Stimulated activated memory B cell treated with anti-CD40 and anti-IgM and Interleukin-4, amounts not matched to agents 10 μg/mL and 1 μg/mL and 100 μg/mL, for 72 hours (primary cell): ENCODE measurements around the gene SERPINA12.

Experiments
- ATAC-seq: fragments of 150-1000 bp; cut with Tn5 transposase; 2 replicates; pipeline ENCODE4 v1.10.0; 2021
- H3K27ac Mint-ChIP-seq: one replicate; pipeline ENCODE4 v1.8.0; 2022; ENCODE audit warnings: mild to moderate bottlenecking, mixed read lengths
- H3K27me3 Mint-ChIP-seq: one replicate; pipeline ENCODE4 v1.8.0; 2022; ENCODE audit warnings: mixed read lengths
- H3K36me3 Mint-ChIP-seq: one replicate; pipeline ENCODE4 v1.8.0; 2022; ENCODE audit warnings: mixed read lengths
- H3K4me1 Mint-ChIP-seq: one replicate; pipeline ENCODE4 v1.8.0; 2022; ENCODE audit warnings: mixed read lengths
- H3K4me3 Mint-ChIP-seq: one replicate; pipeline ENCODE4 v1.8.0; 2022; ENCODE audit warnings: mild to moderate bottlenecking, moderate library complexity, mixed read lengths
- H3K9me3 Mint-ChIP-seq: one replicate; pipeline ENCODE4 v1.8.0; 2022; ENCODE audit warnings: mixed read lengths

The SERPINA12 gene

GRCh38 chr14:94467728-94468520 is 41.3 kb downstream of the SERPINA12 start:
- Mint-ChIP-seq H3K27ac (no peak overlapping the region), H3K27me3 (peaks cover 14% of the 10 kb centered on the region), H3K36me3 (no peaks in the 10 kb centered on the region), H3K4me3 (no peak overlapping the region), H3K4me1 (no peaks in the 10 kb centered on the region), H3K9me3 (peaks cover 13% of the 10 kb centered on the region)
- ATAC-seq: no peak

GRCh38 chr14:94466706-94467370 is 42.4 kb downstream of the SERPINA12 start:
- H3K4me3 Mint-ChIP-seq: no peak overlapping the region
- no peak overlapping the region for H3K27ac Mint-ChIP-seq
- peaks cover 13% of the 10 kb centered on the region for H3K9me3 Mint-ChIP-seq
- H3K36me3 Mint-ChIP-seq: no peaks in the 10 kb centered on the region
- ATAC-seq: no peak
- no peaks in the 10 kb centered on the region for H3K4me1 Mint-ChIP-seq
- peaks cover 10% of the 10 kb centered on the region for H3K27me3 Mint-ChIP-seq

- ATAC-seq: no peak
- H3K4me1 Mint-ChIP-seq: no peaks in the 10 kb centered on the region
- no peaks in the 10 kb centered on the region for H3K36me3 Mint-ChIP-seq
- H3K27me3 Mint-ChIP-seq: peaks cover 17% of the 10 kb centered on the region
- no peak overlapping the region for H3K27ac Mint-ChIP-seq
- H3K4me3 Mint-ChIP-seq: no peak overlapping the region
- peaks cover 13% of the 10 kb centered on the region for H3K9me3 Mint-ChIP-seq
Measured at GRCh38 chr14:94465042-94465441, 44.2 kb downstream of the SERPINA12 start.

DNA sequence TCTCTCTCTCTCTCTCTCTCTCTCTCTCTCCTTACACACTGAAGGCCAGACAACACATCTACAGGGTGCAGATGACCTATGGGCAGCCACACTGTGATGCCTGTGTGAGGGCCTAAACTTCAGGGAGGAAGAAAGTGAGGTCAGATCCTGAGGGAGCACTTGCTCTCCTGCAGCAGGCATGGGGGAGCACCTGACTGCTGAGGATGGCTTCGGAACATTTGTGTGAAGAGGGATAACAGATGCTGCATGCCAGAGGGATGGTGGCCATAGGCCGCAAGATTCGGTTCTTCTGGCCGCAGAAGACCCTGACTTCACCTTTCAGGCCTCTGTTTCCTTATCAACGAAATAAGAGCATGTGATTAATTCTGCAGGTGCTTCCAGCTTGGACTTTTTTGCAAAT is 45.0 kb downstream of the SERPINA12 start:
- Mint-ChIP-seq H3K9me3 (peaks cover 13% of the 10 kb centered on the region), H3K27ac (no peak overlapping the region), H3K4me3 (no peak overlapping the region), H3K27me3 (peaks cover 17% of the 10 kb centered on the region), H3K4me1 (no peaks in the 10 kb centered on the region), H3K36me3 (no peaks in the 10 kb centered on the region)
- no peak for ATAC-seq

DNA sequence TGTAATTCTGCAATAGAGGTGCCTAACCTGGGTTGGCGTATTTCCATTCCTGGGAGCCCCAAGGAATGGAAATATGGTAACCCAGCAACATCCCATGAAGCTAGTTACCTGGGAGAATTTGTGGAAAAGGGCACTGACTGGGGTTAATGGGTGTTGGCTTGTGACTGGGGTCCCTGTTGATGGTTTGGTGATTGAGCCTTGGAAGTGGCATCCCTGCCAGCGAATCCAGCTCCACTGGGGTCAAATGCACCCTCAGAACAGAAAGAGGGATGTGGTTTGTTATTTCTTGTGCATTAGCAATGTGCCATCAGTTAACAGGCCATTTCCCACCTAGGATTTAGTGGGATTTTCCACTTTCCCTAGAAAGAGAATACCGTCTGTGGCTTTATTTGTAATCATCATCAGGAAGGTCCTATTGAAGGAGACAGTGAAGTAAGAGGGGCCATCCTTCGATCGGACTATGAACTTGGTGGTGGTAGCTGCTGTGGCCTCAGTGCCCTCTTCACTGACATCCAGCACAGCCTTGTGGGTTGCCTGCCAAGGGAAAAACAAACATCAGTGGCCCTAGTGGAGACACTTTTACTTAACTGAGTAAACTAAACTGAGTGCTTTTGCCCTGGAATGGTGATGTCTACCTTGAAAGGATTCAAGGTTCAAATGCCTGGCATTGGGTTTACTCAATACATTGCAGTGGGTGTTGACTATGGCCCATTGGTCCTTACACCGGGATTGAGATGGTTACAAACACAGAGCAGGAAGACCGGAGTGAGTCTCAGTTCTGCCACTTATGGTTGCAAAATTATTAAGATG is 46.3 kb downstream of the SERPINA12 start:
- H3K4me3 Mint-ChIP-seq: no peak overlapping the region
- H3K4me1 Mint-ChIP-seq: no peaks in the 10 kb centered on the region
- H3K9me3 Mint-ChIP-seq: peaks cover 11% of the 10 kb centered on the region
- no peaks in the 10 kb centered on the region for H3K36me3 Mint-ChIP-seq
- H3K27ac Mint-ChIP-seq: no peak overlapping the region
- ATAC-seq: no peak
- peaks cover 17% of the 10 kb centered on the region for H3K27me3 Mint-ChIP-seq

GRCh38 chr14:94462219-94462551 is 47.1 kb downstream of the SERPINA12 start:
- no peaks in the 10 kb centered on the region for H3K4me1 Mint-ChIP-seq
- no peak for ATAC-seq
- H3K27ac Mint-ChIP-seq: no peak overlapping the region
- H3K4me3 Mint-ChIP-seq: no peak overlapping the region
- H3K36me3 Mint-ChIP-seq: no peaks in the 10 kb centered on the region
- peaks cover 17% of the 10 kb centered on the region for H3K27me3 Mint-ChIP-seq
- peaks cover 14% of the 10 kb centered on the region for H3K9me3 Mint-ChIP-seq

- Mint-ChIP-seq H3K27ac (no peak overlapping the region), H3K36me3 (no peaks in the 10 kb centered on the region), H3K27me3 (peaks cover 17% of the 10 kb centered on the region), H3K9me3 (peaks cover 17% of the 10 kb centered on the region), H3K4me3 (no peak overlapping the region), H3K4me1 (no peaks in the 10 kb centered on the region)
- no peak for ATAC-seq
Measured at GRCh38 chr14:94461526-94462218, 47.6 kb downstream of the SERPINA12 start.

- H3K9me3 Mint-ChIP-seq: peaks cover 15% of the 10 kb centered on the region
- peaks cover 17% of the 10 kb centered on the region for H3K27me3 Mint-ChIP-seq
- no peak for ATAC-seq
- H3K27ac Mint-ChIP-seq: no peak overlapping the region
- H3K4me1 Mint-ChIP-seq: no peaks in the 10 kb centered on the region
- no peak overlapping the region for H3K4me3 Mint-ChIP-seq
- H3K36me3 Mint-ChIP-seq: no peaks in the 10 kb centered on the region
Measured at GRCh38 chr14:94460631-94461416, 48.4 kb downstream of the SERPINA12 start.

DNA sequence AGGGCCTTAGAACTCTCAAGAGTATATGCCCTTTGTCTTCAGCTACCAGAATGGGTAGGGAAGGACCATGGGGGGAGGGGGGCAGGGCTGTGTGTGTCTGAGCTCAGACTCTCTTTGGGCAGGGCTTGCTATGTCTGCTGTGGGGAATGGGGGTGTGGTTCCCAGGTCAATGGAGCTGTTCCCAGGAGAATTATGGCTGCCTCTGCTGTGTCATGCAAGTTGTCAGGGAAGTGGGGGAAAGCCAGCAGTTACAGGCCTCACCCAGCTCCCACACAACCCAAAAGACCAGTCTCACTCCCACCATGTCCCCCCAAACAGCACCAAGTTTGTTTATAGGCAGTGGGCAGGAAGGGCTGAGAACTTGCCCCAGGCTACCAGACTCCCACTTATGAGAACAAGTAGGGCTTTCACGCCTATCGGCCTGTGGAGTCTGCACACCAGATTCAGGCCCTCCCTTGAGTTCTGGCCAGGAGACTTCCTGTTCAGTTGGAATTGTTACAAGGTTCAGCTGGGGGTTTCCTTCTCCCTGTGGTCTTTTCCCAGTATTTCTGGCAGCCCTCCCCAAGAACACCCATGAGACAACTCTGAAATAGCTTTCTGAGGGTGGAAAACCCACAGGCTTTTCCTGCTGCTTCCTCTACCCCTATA is 50.6 kb downstream of the SERPINA12 start:
- H3K9me3 Mint-ChIP-seq: peaks cover 22% of the 10 kb centered on the region
- no peaks in the 10 kb centered on the region for H3K4me1 Mint-ChIP-seq
- no peak overlapping the region for H3K27ac Mint-ChIP-seq
- H3K27me3 Mint-ChIP-seq: peaks cover 17% of the 10 kb centered on the region
- H3K4me3 Mint-ChIP-seq: no peak overlapping the region
- ATAC-seq: no peak
- H3K36me3 Mint-ChIP-seq: no peaks in the 10 kb centered on the region

DNA sequence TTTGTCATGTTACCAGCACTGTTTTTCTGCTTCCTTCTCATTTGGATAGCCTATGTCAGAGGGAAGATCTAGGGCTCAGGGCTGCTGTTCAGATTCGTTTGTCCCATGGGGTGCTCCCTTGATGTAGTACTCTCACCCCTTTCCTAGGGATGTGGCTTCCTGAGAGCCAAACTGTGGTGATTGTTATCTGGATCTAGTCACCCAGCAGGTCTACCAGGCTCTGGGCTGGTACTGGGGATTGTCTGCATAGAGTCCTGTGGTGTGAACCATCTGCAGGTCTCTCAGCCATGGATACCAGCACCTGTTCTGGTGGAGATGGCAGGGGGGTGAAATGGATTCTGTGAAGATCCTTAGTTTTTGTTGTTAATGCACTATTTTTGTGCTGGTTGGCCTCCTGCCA is 51.2 kb downstream of the SERPINA12 start:
- no peak overlapping the region for H3K4me3 Mint-ChIP-seq
- H3K36me3 Mint-ChIP-seq: no peaks in the 10 kb centered on the region
- H3K9me3 Mint-ChIP-seq: peaks cover 22% of the 10 kb centered on the region
- no peaks in the 10 kb centered on the region for H3K4me1 Mint-ChIP-seq
- ATAC-seq: no peak
- peaks cover 17% of the 10 kb centered on the region for H3K27me3 Mint-ChIP-seq
- H3K27ac Mint-ChIP-seq: no peak overlapping the region

- Mint-ChIP-seq H3K27ac (no peak overlapping the region), H3K36me3 (no peaks in the 10 kb centered on the region), H3K4me3 (no peak overlapping the region), H3K27me3 (peaks cover 4% of the 10 kb centered on the region), H3K9me3 (peaks cover 22% of the 10 kb centered on the region), H3K4me1 (no peaks in the 10 kb centered on the region)
- ATAC-seq: no peak
Measured at GRCh38 chr14:94455928-94456327, 53.3 kb downstream of the SERPINA12 start.

GRCh38 chr14:94451826-94452225 is 57.4 kb downstream of the SERPINA12 start:
- H3K4me1 Mint-ChIP-seq: no peaks in the 10 kb centered on the region
- no peak overlapping the region for H3K27ac Mint-ChIP-seq
- no peaks in the 10 kb centered on the region for H3K36me3 Mint-ChIP-seq
- peaks cover 15% of the 10 kb centered on the region for H3K9me3 Mint-ChIP-seq
- no peak for ATAC-seq
- H3K27me3 Mint-ChIP-seq: peaks cover 9% of the 10 kb centered on the region
- H3K4me3 Mint-ChIP-seq: no peak overlapping the region

DNA sequence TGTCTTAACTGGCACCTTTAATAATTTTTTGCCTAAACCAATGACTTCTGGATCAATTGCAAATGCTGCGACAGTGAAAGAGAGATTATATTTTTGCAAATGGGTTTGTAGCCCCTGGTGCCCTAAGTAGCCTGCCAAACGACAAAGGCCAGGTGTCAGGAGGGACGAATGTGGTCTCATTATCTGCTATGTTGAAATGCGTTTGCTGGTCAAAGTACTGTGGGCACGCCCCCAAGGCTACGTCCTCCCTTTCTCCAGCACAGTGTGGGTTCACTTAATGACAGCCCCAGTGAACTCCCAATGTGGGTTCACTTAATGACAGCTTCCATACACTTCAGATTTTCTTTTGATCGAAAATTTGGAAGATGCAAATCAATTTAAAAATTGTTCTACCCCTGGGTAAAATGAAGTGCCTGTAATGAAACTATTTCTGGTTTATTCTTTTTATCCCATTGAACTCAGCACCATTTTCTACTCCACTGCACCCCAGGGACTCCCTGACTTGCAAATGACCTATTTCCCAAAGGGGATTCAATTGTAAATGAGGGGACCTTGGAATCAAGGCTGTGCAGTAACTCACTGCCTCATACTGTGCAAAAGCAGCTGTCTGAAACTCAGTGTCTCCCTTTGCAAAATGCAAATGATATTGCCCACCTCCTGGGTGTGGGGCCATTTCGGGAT is 58.0 kb downstream of the SERPINA12 start:
- H3K27ac Mint-ChIP-seq: no peak overlapping the region
- H3K4me3 Mint-ChIP-seq: no peak overlapping the region
- H3K9me3 Mint-ChIP-seq: peaks cover 13% of the 10 kb centered on the region
- no peak for ATAC-seq
- no peaks in the 10 kb centered on the region for H3K4me1 Mint-ChIP-seq
- no peaks in the 10 kb centered on the region for H3K36me3 Mint-ChIP-seq
- peaks cover 9% of the 10 kb centered on the region for H3K27me3 Mint-ChIP-seq

DNA sequence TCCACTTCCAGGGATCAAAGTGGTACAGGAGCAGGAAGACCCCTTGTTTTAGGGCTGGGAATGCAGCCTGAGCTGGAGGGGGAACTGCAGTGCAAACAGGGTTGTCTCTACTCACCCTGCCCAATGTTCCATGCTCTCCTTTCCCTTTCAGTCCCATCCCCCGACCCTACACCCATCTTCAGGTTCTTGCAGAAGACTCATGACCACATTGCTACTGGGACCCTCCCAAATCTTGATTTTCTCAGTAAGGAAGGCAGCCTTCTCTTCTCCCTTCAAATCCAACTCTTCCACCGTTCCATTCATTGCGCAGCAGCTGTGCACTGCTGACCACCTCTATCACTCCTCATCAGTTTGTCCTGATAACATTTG is 58.6 kb downstream of the SERPINA12 start:
- Mint-ChIP-seq H3K27ac (no peak overlapping the region), H3K4me1 (no peaks in the 10 kb centered on the region), H3K27me3 (peaks cover 9% of the 10 kb centered on the region), H3K36me3 (no peaks in the 10 kb centered on the region), H3K4me3 (no peak overlapping the region), H3K9me3 (peaks cover 10% of the 10 kb centered on the region)
- ATAC-seq: no peak
